Astrocyte (in vitro differentiated cells and primary cell): Measurements from ENCODE around the gene TPX2. TPM values are rescaled to one million over a fixed set of nuclear protein-coding genes. Genes with fewer than 3 reads are reported as not detected.

Experiments used
- DNase-seq: peaks from one replicate; pipeline ENCODE4 v3.0.0-alpha.2; 2010; ENCODE audit warnings: low read depth
- FAIRE-seq: peaks from 2 replicates; lab custom pipeline; 2011; peaks lifted over from hg19 to GRCh38; lab: Jason Lieb, UNC
- H2AFZ ChIP-seq: 2 replicates; pipeline ENCODE4 v1.6.0; 2012; ENCODE audit warnings: low read depth, low read length, inconsistent platforms
- H3K27ac ChIP-seq: 2 replicates; pipeline ENCODE4 v1.5.1; 2011; ENCODE audit warnings: low read depth, low read length, inconsistent platforms
- H3K27me3 ChIP-seq: 2 replicates; pipeline ENCODE4 v1.6.0; 2011; ENCODE audit warnings: low read length, inconsistent platforms; ENCODE audit not compliant: insufficient read depth
- H3K36me3 ChIP-seq: 2 replicates; pipeline ENCODE4 v1.5.1; 2011; ENCODE audit warnings: low read length, inconsistent platforms; ENCODE audit not compliant: insufficient read depth
- H3K4me1 ChIP-seq: 2 replicates; pipeline ENCODE4 v1.5.1; 2011; ENCODE audit warnings: low read length, inconsistent platforms; ENCODE audit not compliant: insufficient read depth
- H3K4me2 ChIP-seq: 2 replicates; pipeline ENCODE4 v1.6.0; 2012; ENCODE audit warnings: low read length, inconsistent platforms
- H3K4me3 ChIP-seq: 2 replicates; pipeline ENCODE4 v1.5.1; 2011; ENCODE audit warnings: low read depth, mild to moderate bottlenecking, low read length, inconsistent platforms; ENCODE audit not compliant: insufficient read depth
- H3K79me2 ChIP-seq: 2 replicates; pipeline ENCODE4 v1.6.0; 2012; ENCODE audit warnings: mild to moderate bottlenecking, low read length, inconsistent platforms; ENCODE audit not compliant: insufficient read depth
- H3K9ac ChIP-seq: 2 replicates; pipeline ENCODE4 v1.6.0; 2012; ENCODE audit warnings: mild to moderate bottlenecking, low read length, inconsistent platforms
- H3K9me3 ChIP-seq: 2 replicates; pipeline ENCODE4 v1.5.1; 2012; ENCODE audit warnings: low read depth, mild to moderate bottlenecking, low read length, inconsistent platforms; ENCODE audit not compliant: insufficient read depth
- H4K20me1 ChIP-seq: 2 replicates; pipeline ENCODE4 v1.6.0; 2012; ENCODE audit warnings: low read length, inconsistent platforms; ENCODE audit not compliant: insufficient read depth
- H3K27ac Mint-ChIP-seq: one replicate; pipeline ENCODE4 v1.8.0; 2021; ENCODE audit warnings: mild to moderate bottlenecking, mixed read lengths; ENCODE audit not compliant: unreplicated experiment
- H3K27me3 Mint-ChIP-seq: one replicate; pipeline ENCODE4 v1.8.0; 2021; ENCODE audit warnings: low read depth, mixed read lengths; ENCODE audit not compliant: unreplicated experiment
- H3K36me3 Mint-ChIP-seq: one replicate; pipeline ENCODE4 v1.8.0; 2021; ENCODE audit warnings: low read depth, mixed read lengths; ENCODE audit not compliant: unreplicated experiment
- H3K4me1 Mint-ChIP-seq: one replicate; pipeline ENCODE4 v1.8.0; 2021; ENCODE audit warnings: low read depth, mixed read lengths; ENCODE audit not compliant: unreplicated experiment
- H3K4me3 Mint-ChIP-seq: one replicate; pipeline ENCODE4 v1.8.0; 2021; ENCODE audit warnings: mild to moderate bottlenecking, moderate library complexity, mixed read lengths; ENCODE audit not compliant: unreplicated experiment
- H3K9me3 Mint-ChIP-seq: one replicate; pipeline ENCODE4 v1.8.0; 2021; ENCODE audit warnings: mild to moderate bottlenecking, mixed read lengths; ENCODE audit not compliant: unreplicated experiment
- EZH2 ChIP-seq: IDR thresholded peaks from 2 replicates; pipeline ENCODE4 v1.6.1; 2012; ENCODE audit warnings: mild to moderate bottlenecking, low read length, inconsistent platforms; ENCODE audit not compliant: insufficient read depth
- total RNA-seq: library from RNA; stranded (reverse); gene quantifications from 2 replicates; pipeline ENCODE4 v1.2.1, GENCODE V29; 2021
- TF ChIP-seq, protein P1 (sequence below): IDR thresholded peaks from 2 replicates; pipeline ENCODE4 v1.5.1; 2011; ENCODE audit warnings: low read depth, mild to moderate bottlenecking, inconsistent platforms, low read length, moderate library complexity; ENCODE audit not compliant: insufficient read depth

The TPX2 gene
- total RNA-seq, 1 donor from 2014 or later, result 41.6 TPM

DNA sequence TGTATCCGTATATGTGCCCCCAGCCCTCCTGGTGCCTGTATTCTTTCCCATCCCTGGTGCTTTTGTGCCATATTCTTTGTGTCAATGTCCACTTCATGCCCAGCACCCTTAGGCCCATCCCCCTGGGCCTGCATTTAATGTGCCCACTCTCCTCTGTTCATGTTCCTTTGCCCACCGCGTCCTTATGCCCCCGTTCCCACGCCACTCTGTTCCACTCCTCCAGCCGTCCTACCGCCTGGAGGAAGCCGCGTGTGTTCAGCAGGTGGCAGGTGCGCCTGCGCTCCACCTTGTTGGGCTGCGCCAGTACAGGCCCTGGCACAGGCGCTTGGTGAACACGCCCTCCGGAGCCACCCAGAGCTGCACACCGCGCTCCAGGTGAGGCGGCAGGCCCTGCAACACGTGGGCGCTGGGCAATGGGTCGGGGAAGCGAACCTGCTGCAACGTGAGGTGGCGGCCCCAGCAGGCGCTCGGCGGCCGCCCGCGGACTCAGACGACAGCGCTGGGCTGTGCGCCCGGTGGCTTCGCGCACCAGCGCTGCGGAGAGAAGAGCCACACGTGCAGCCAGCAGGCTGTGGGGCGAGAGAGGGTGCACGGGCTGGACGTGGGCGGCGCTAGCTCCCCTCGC lies 110.3 kb downstream of the TPX2 start:
- no peak for DNase-seq
- H3K79me2 ChIP-seq, result peaks cover 4% of the 10 kb centered on the region
- no peaks in the 10 kb centered on the region for H3K9me3 ChIP-seq
- H3K36me3 ChIP-seq, result no peaks in the 10 kb centered on the region
- Mint-ChIP-seq H3K4me3 (no peak overlapping the region), H3K27ac (no peak overlapping the region), H3K36me3 (no peaks in the 10 kb centered on the region), H3K4me1 (peaks cover 6% of the 10 kb centered on the region), H3K27me3 (peaks cover 42% of the 10 kb centered on the region), H3K9me3 (peaks cover 6% of the 10 kb centered on the region)
- H3K9ac ChIP-seq, result no peak overlapping the region
- H3K4me2 ChIP-seq, result no peak overlapping the region
- H2AFZ ChIP-seq, result no peak overlapping the region
- H3K4me1 ChIP-seq, result peaks cover 13% of the 10 kb centered on the region
- no peak overlapping the region for H3K4me3 ChIP-seq
- TF ChIP-seq EZH2, result no peak
- TF ChIP-seq, protein P1, sequence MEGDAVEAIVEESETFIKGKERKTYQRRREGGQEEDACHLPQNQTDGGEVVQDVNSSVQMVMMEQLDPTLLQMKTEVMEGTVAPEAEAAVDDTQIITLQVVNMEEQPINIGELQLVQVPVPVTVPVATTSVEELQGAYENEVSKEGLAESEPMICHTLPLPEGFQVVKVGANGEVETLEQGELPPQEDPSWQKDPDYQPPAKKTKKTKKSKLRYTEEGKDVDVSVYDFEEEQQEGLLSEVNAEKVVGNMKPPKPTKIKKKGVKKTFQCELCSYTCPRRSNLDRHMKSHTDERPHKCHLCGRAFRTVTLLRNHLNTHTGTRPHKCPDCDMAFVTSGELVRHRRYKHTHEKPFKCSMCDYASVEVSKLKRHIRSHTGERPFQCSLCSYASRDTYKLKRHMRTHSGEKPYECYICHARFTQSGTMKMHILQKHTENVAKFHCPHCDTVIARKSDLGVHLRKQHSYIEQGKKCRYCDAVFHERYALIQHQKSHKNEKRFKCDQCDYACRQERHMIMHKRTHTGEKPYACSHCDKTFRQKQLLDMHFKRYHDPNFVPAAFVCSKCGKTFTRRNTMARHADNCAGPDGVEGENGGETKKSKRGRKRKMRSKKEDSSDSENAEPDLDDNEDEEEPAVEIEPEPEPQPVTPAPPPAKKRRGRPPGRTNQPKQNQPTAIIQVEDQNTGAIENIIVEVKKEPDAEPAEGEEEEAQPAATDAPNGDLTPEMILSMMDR, result no peak
- peaks cover 41% of the 10 kb centered on the region for H3K27me3 ChIP-seq
- no peaks in the 10 kb centered on the region for H4K20me1 ChIP-seq
- FAIRE-seq, result no peak
- H3K27ac ChIP-seq, result no peak overlapping the region

Other genes with a start within 250 kb of the TPX2 start
- 399 and 435 TPM in 2 replicates for gene HM13, start 224.8 kb upstream of the TPX2 start, total RNA-seq
- gene ID1, start 134.0 kb upstream of the TPX2 start, total RNA-seq, result 73.7 and 76.7 TPM in 2 replicates
- not detected in 2 replicates for gene COX4I2, start 101.4 kb upstream of the TPX2 start, total RNA-seq
- 103 and 149 TPM in 2 replicates for gene BCL2L1, start 16.4 kb upstream of the TPX2 start, total RNA-seq
- 2.1 and 3.1 TPM in 2 replicates for gene MYLK2, start 80.1 kb downstream of the TPX2 start, total RNA-seq
- 26.0 and 37.1 TPM in 2 replicates for gene FOXS1, start 106.3 kb downstream of the TPX2 start, total RNA-seq
- gene DUSP15, start 131.2 kb downstream of the TPX2 start, total RNA-seq, result 1.2 and 3.1 TPM in 2 replicates
- gene TTLL9, start 131.3 kb downstream of the TPX2 start, total RNA-seq, result 0.34 and 0.41 TPM in 2 replicates
- 16.2 and 20.6 TPM in 2 replicates for gene PDRG1, start 212.8 kb downstream of the TPX2 start, total RNA-seq
- gene XKR7, start 228.9 kb downstream of the TPX2 start, total RNA-seq, result 0.36 and 0.48 TPM in 2 replicates